Choroid plexus epithelial cell (primary cell): ENCODE results near the gene PSMD7.

Experiments used
- DNase-seq: peaks from one replicate; pipeline ENCODE4 v3.0.0-alpha.2; 2010; ENCODE audit warnings: low read depth
- H3K4me3 ChIP-seq: 2 replicates; pipeline ENCODE4 v1.5.1; 2011; ENCODE audit warnings: low read depth, mild to moderate bottlenecking, control low read depth, low read length, moderate library complexity
- TF ChIP-seq, protein P1 (sequence below): conservative IDR thresholded peaks from 2 replicates; pipeline ENCODE4 v1.5.1; 2011; ENCODE audit warnings: low read depth, mild to moderate bottlenecking, control low read depth, inconsistent platforms, low read length, moderate library complexity

The PSMD7 gene

DNA sequence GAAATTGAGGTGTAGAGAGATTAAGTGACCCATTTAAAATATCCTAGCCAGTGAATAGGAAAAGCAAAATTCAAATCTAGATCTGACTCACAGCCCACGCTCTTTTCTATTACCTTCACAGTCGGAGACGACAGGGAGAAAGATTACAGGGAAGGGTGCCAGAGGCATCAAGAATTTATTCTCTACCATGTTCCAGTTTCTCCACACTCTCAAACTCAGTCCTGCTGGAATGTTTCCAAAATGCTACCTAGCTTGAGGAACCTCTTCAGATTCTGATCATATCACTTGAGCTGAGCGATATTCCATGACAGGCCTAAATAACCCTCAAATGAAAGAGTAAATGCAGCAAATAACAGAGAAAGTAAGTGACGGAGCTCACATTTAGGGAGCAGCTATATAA, 5.4 kb upstream of the PSMD7 start:
- TF ChIP-seq, protein P1, sequence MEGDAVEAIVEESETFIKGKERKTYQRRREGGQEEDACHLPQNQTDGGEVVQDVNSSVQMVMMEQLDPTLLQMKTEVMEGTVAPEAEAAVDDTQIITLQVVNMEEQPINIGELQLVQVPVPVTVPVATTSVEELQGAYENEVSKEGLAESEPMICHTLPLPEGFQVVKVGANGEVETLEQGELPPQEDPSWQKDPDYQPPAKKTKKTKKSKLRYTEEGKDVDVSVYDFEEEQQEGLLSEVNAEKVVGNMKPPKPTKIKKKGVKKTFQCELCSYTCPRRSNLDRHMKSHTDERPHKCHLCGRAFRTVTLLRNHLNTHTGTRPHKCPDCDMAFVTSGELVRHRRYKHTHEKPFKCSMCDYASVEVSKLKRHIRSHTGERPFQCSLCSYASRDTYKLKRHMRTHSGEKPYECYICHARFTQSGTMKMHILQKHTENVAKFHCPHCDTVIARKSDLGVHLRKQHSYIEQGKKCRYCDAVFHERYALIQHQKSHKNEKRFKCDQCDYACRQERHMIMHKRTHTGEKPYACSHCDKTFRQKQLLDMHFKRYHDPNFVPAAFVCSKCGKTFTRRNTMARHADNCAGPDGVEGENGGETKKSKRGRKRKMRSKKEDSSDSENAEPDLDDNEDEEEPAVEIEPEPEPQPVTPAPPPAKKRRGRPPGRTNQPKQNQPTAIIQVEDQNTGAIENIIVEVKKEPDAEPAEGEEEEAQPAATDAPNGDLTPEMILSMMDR: no peak
- DNase-seq: no peak
- no peak overlapping the region for H3K4me3 ChIP-seq

- TF ChIP-seq, protein P1: no peak
- no peak for DNase-seq
- H3K4me3 ChIP-seq: no peak overlapping the region
These were observed 4.9 kb upstream of the PSMD7 start for GRCh38 chr16:74291577-74292208.

GRCh38 chr16:74296104-74296431, 546 bp upstream of the PSMD7 start:
- no peak for DNase-seq
- H3K4me3 ChIP-seq: peak overlapping the region; percentile 98
- TF ChIP-seq, protein P1: no peak

- TF ChIP-seq, protein P1: no peak
- peak; percentile 46 for DNase-seq
- H3K4me3 ChIP-seq: peak overlapping the region; percentile 98
These were observed 591 bp downstream of the PSMD7 start for GRCh38 chr16:74297145-74297665.

- H3K4me3 ChIP-seq: peak overlapping the region; percentile 98
These were observed 1.5 kb downstream of the PSMD7 start for GRCh38 chr16:74298104-74298503.

GRCh38 chr16:74302341-74302740, 5.7 kb downstream of the PSMD7 start:
- TF ChIP-seq, protein P1: no peak
- H3K4me3 ChIP-seq: no peak overlapping the region
- DNase-seq: no peak

More at GRCh38 chr16:74298104-74298503, 1.5 kb downstream of the PSMD7 start:
- DNase-seq: no peak
- TF ChIP-seq, protein P1: no peak
